Pancreas (tissue), 10 donors: ENCODE measurements around the gene QRFPR. TPM values are rescaled to one million over a fixed set of nuclear protein-coding genes. Genes with fewer than 3 reads are reported as not detected.
A peak's percentile ranks its signal among the peaks of the same experiment; 100 is the strongest.
"Not testable (repeated sequence)": the region's sequence is repeated elsewhere in the genome, so short reads cannot be mapped to it uniquely, and the experiment has no call there.

ENCODE experiments used
- ATAC-seq, 4 donors: fragments of 200-7000 bp; cut with Tn5 transposase; one replicate each; pipeline versions ENCODE4 v1.8.0 to v1.9.1; 2020; ENCODE audit warnings: mild to moderate bottlenecking in 4 of 4, moderate library complexity in 4 of 4
- DNase-seq, 6 donors: peaks; one replicate each; pipeline ENCODE4 v3.0.0-alpha.2; 2020
- FAIRE-seq: peaks from 2 replicates; lab custom pipeline; 2012; peaks lifted over from hg19 to GRCh38; lab: Jason Lieb, UNC
- H3K27ac ChIP-seq, 4 donors: fragments of 200-600 bp; sonication (generic); 1 replicate in 3 of 4; 2 replicates in 1 of 4; pipeline versions ENCODE4 v1.5.0 to v1.8.0; 2020
- H3K27me3 ChIP-seq, 4 donors: fragments of 200-600 bp; one replicate each; pipeline ENCODE4 v1.8.0; 2021
- H3K36me3 ChIP-seq, 3 donors: fragments of 200-600 bp; sonication (generic) in 1 of 3; one replicate each; pipeline versions ENCODE4 v1.5.0 to v1.8.0; 2020 to 2021
- H3K4me1 ChIP-seq, 3 donors: fragments of 200-600 bp; one replicate each; pipeline ENCODE4 v1.8.0; 2021
- H3K4me3 ChIP-seq, 4 donors: fragments of 200-600 bp; sonication (generic) in 2 of 4; one replicate each; pipeline versions ENCODE4 v1.5.0 to v1.8.0; 2020 to 2021
- H3K9me3 ChIP-seq, 4 donors: fragments of 200-600 bp; one replicate each; pipeline ENCODE4 v1.8.0; 2021
- CTCF ChIP-seq, 4 donors: fragments of 200-600 bp; sonication (generic) in 3 of 4; IDR thresholded peaks; one replicate each; pipeline versions ENCODE4 v1.5.0 to v1.8.0; 2021; ENCODE audit warnings: antibody characterized with exemption in 4 of 4
- WGBS, 2 donors: extraction: QIAGEN DNeasy Blood & Tissue Kit; methylation state at CpG; one replicate each; pipeline ENCODE4 v1.1.7; 2013; 5-methylcytosine and 5-hydroxymethylcytosine counted together
- intact Hi-C, 3 donors: fragments of 100-400 bp; cut with DNase I; formaldehyde crosslinking; loops; one replicate each; pipeline versions ENCODE4 v1.11.1 to v1.14.2; 2022
- polyA plus RNA-seq, 2 donors: library from polyadenylated mRNA; stranded (reverse); fragments of 200-250 nt; gene quantifications; one replicate each; pipeline ENCODE4 v1.2.3, GENCODE V29; 2013
- total RNA-seq, 6 donors: library from RNA; stranded (reverse); fragmentation: NEBNext Ultra II Directional in 4 of 6; extraction: Animal tissue kit (Norgen Biotek cat#: 25700) in 4 of 6; gene quantifications; one replicate each; pipeline versions ENCODE4 v1.2.1 to v1.2.4, GENCODE V29; 2021 to 2023
- donor health status: healthy with polysubstance abuse.
- donor health status: DM: no; HTN: no; CAD: no; lungs with moderate emphysema.
- donor health status: DM: no; HTN: no; CAD: no.
- donor health status: control.
- donor health status: control.
- donor health status: Bipolar disorder and iron deficiency.
- donor health status: DM: yes; HTN: yes; CAD: no.
- donor health status: DM: no; HTN: no; CAD: no.
- donor health status: DM: no; HTN: no; CAD: no.
- donor health status: DM: yes; HTN: yes; CAD: no.

Gene QRFPR
- total RNA-seq = not detected
- polyA plus RNA-seq = not detected

GRCh38 chr4:121380776-121381462, at the start of gene QRFPR:
TSS of gene QRFPR (minus strand) at chr4:121381018. CDS start at chr4:121380647, 371 bp downstream.
- TF ChIP-seq CTCF (IDR thresholded peaks at IDR 0.05) = no peak
- Histone ChIP-seq H3K4me1 (no peaks in the 10 kb centered on the region), H3K4me3 (peak within 1 kb of the TSS in 1 of 4 donors; percentile 3), H3K27me3 (peaks cover 0 to 25% (median 0%) of the 10 kb centered on the region in 4 donors), H3K36me3 (no peaks in the 10 kb centered on the region), H3K9me3 (no peaks in the 10 kb centered on the region), H3K27ac (no peak within 1 kb of the TSS)
- WGBS, 2 donors = 8% methylated on average over 32 to 35 of the region's 35 CpGs
- intact Hi-C loops = no loop called here
- DNase-seq (peak in 2 of 6 donors; percentile 42 to 54), FAIRE-seq (no peak), ATAC-seq (peak in 1 of 4 donors; percentile 12)

GRCh38 chr4:121428721-121429120, 47.9 kb upstream of the QRFPR start:
- no peak overlapping the region for H3K27ac ChIP-seq
- FAIRE-seq (no peak), DNase-seq (no peak), ATAC-seq (no peak)
- 46 to 51% methylated on average over 2 of the region's 2 CpGs for WGBS, 2 donors
- H3K36me3 ChIP-seq = no peaks in the 10 kb centered on the region
- H3K4me1 ChIP-seq = no peaks in the 10 kb centered on the region
- intact Hi-C loops = no loop called here
- H3K4me3 ChIP-seq = no peak overlapping the region
- no peak for TF ChIP-seq CTCF (IDR thresholded peaks at IDR 0.05)
- no peaks in the 10 kb centered on the region for H3K9me3 ChIP-seq
- H3K27me3 ChIP-seq = no peaks in the 10 kb centered on the region

- no peak for DNase-seq
- H3K27ac ChIP-seq = no peak overlapping the region
- intact Hi-C loops = no loop called here
- TF ChIP-seq CTCF (IDR thresholded peaks at IDR 0.05) = no peak
- no peaks in the 10 kb centered on the region for H3K4me1 ChIP-seq
- H3K9me3 ChIP-seq = no peaks in the 10 kb centered on the region
- H3K27me3 ChIP-seq = no peaks in the 10 kb centered on the region
- no peaks in the 10 kb centered on the region for H3K36me3 ChIP-seq
- H3K4me3 ChIP-seq = no peak overlapping the region
- ATAC-seq = no peak
- FAIRE-seq = no peak
- 37 to 55% methylated on average over 4 of the region's 4 CpGs for WGBS, 2 donors
Measured at GRCh38 chr4:121421594-121421993, 40.8 kb upstream of the QRFPR start.

GRCh38 chr4:121411151-121411744, 30.4 kb upstream of the QRFPR start:
- Histone ChIP-seq H3K27me3 (no peaks in the 10 kb centered on the region), H3K4me1 (no peaks in the 10 kb centered on the region), H3K36me3 (no peaks in the 10 kb centered on the region), H3K27ac (no peak overlapping the region), H3K4me3 (no peak overlapping the region), H3K9me3 (no peaks in the 10 kb centered on the region)
- FAIRE-seq (no peak), ATAC-seq (no peak), DNase-seq (no peak)
- TF ChIP-seq CTCF (IDR thresholded peaks at IDR 0.05) = no peak
- intact Hi-C loops = no loop called here
- 12 to 29% methylated on average over 2 of the region's 2 CpGs for WGBS, 2 donors

- FAIRE-seq, H3K36me3 ChIP-seq, H3K4me1 ChIP-seq, DNase-seq, ATAC-seq, H3K4me3 ChIP-seq, intact Hi-C loops, H3K9me3 ChIP-seq, H3K27me3 ChIP-seq, H3K27ac ChIP-seq: not testable (repeated sequence)
- 34 to 46% methylated on average over 2 of the region's 2 CpGs for WGBS, 2 donors
Measured at GRCh38 chr4:121408567-121408966, 27.7 kb upstream of the QRFPR start.
